Neural progenitor cell (in vitro differentiated cells): ENCODE measurements around the gene ITGA6. TPM values are rescaled to one million over a fixed set of nuclear protein-coding genes. Genes with fewer than 3 reads are reported as not detected.

Experiments
- DNase-seq: peaks from one replicate; pipeline ENCODE4 v3.0.0-alpha.2; 2016; ENCODE audit warnings: low spot score
- H2AFZ ChIP-seq: fragments of 200-600 bp; sonication (generic); replicated peaks from 2 replicates; pipeline ENCODE4 v1.6.1; 2016; ENCODE audit warnings: antibody characterized with exemption
- H3F3A ChIP-seq: fragments of 200-600 bp; sonication (generic); 2 replicates; pipeline ENCODE4 v1.6.1; 2016; ENCODE audit warnings: antibody characterized with exemption, low read depth
- H3K27ac ChIP-seq: fragments of 200-600 bp; sonication (generic); 2 replicates; pipeline ENCODE4 v1.5.1; 2016; ENCODE audit warnings: mild to moderate bottlenecking
- H3K27me3 ChIP-seq: fragments of 200-600 bp; sonication (generic); 2 replicates; pipeline ENCODE4 v1.6.1; 2016; ENCODE audit warnings: mild to moderate bottlenecking, moderate library complexity
- H3K36me3 ChIP-seq: fragments of 200-600 bp; sonication (generic); 2 replicates; pipeline ENCODE4 v1.5.1; 2016
- H3K4me1 ChIP-seq: fragments of 200-600 bp; sonication (generic); 2 replicates; pipeline ENCODE4 v1.6.1; 2016; ENCODE audit warnings: mixed run types
- H3K4me2 ChIP-seq: fragments of 200-600 bp; sonication (generic); 2 replicates; pipeline ENCODE4 v1.6.1; 2016
- H3K4me3 ChIP-seq: fragments of 200-600 bp; sonication (generic); 2 replicates; pipeline ENCODE4 v1.5.1; 2016
- H3K79me2 ChIP-seq: fragments of 200-600 bp; sonication (generic); 2 replicates; pipeline ENCODE4 v1.6.1; 2016; ENCODE audit warnings: low read depth
- H3K9ac ChIP-seq: fragments of 200-600 bp; sonication (generic); 2 replicates; pipeline ENCODE4 v1.6.1; 2016
- H3K9me3 ChIP-seq: fragments of 200-600 bp; sonication (generic); 2 replicates; pipeline ENCODE4 v1.5.1; 2016; ENCODE audit warnings: low read depth
- H4K20me1 ChIP-seq: fragments of 200-600 bp; sonication (generic); 2 replicates; pipeline ENCODE4 v1.6.1; 2016; ENCODE audit warnings: low read depth
- H3K27ac Mint-ChIP-seq: 3 replicates; pipeline ENCODE4 v1.8.0; 2021; ENCODE audit warnings: mixed read lengths
- H3K27me3 Mint-ChIP-seq: 2 replicates; pipeline ENCODE4 v1.8.0; 2022; ENCODE audit warnings: low read depth, mild to moderate bottlenecking, inconsistent platforms, moderate library complexity, mixed read lengths; ENCODE audit not compliant: insufficient read depth
- H3K36me3 Mint-ChIP-seq: 3 replicates; pipeline ENCODE4 v1.8.0; 2021; ENCODE audit warnings: mixed read lengths
- H3K4me1 Mint-ChIP-seq: 3 replicates; pipeline ENCODE4 v1.8.0; 2021; ENCODE audit warnings: mixed read lengths
- H3K4me3 Mint-ChIP-seq: 3 replicates; pipeline ENCODE4 v1.8.0; 2021; ENCODE audit warnings: mild to moderate bottlenecking, moderate library complexity, mixed read lengths
- H3K9me3 Mint-ChIP-seq: 3 replicates; pipeline ENCODE4 v1.8.0; 2020; ENCODE audit warnings: mixed read lengths
- CTCF ChIP-seq: fragments of 200-600 bp; sonication (generic); IDR thresholded peaks from 2 replicates; pipeline ENCODE4 v1.5.1; 2017; ENCODE audit warnings: antibody characterized with exemption, mild to moderate bottlenecking
- EZH2 ChIP-seq: fragments of 200-600 bp; sonication (generic); IDR thresholded peaks from 2 replicates; pipeline ENCODE4 v1.6.1; 2017; ENCODE audit warnings: antibody characterized with exemption, mild to moderate bottlenecking, moderate library complexity
- EZH2phosphoT487 ChIP-seq: fragments of 200-600 bp; sonication (generic); IDR thresholded peaks from 2 replicates; pipeline ENCODE4 v1.6.1; 2017; ENCODE audit warnings: antibody characterized with exemption
- total RNA-seq: library from RNA; depleted of rRNA; stranded (reverse); fragments of >200 nt; gene quantifications from 2 replicates; pipeline ENCODE4 v1.2.3, GENCODE V29; 2015; ENCODE audit warnings: low replicate concordance

The ITGA6 gene
- total RNA-seq, 1 donor from 2014 or later: 161 TPM

GRCh38 chr2:172472446-172473033 lies 45.2 kb downstream of the ITGA6 start:
- peaks cover 27% of the 10 kb centered on the region for H3K36me3 Mint-ChIP-seq
- no peak for TF ChIP-seq CTCF
- no peak for TF ChIP-seq EZH2phosphoT487
- no peak for TF ChIP-seq EZH2
- no peaks in the 10 kb centered on the region for H3K9me3 Mint-ChIP-seq
- H3K4me1 Mint-ChIP-seq: peaks cover 9% of the 10 kb centered on the region
- H2AFZ ChIP-seq: no peak overlapping the region
- H3K4me1 ChIP-seq: no peaks in the 10 kb centered on the region
- DNase-seq: no peak
- no peak overlapping the region for H3K4me3 Mint-ChIP-seq
- peaks cover 3% of the 10 kb centered on the region for H3F3A ChIP-seq
- H3K27ac Mint-ChIP-seq: no peak overlapping the region
- H3K4me2 ChIP-seq: no peak overlapping the region
- peaks cover under 1% of the 10 kb centered on the region for H3K79me2 ChIP-seq
- no peak overlapping the region for H3K9ac ChIP-seq
- H3K27ac ChIP-seq: no peak overlapping the region
- peaks cover 26% of the 10 kb centered on the region for H3K36me3 ChIP-seq
- H4K20me1 ChIP-seq: no peaks in the 10 kb centered on the region
- no peaks in the 10 kb centered on the region for H3K27me3 Mint-ChIP-seq
- H3K9me3 ChIP-seq: no peaks in the 10 kb centered on the region
- H3K4me3 ChIP-seq: no peak overlapping the region
- H3K27me3 ChIP-seq: no peaks in the 10 kb centered on the region

DNA sequence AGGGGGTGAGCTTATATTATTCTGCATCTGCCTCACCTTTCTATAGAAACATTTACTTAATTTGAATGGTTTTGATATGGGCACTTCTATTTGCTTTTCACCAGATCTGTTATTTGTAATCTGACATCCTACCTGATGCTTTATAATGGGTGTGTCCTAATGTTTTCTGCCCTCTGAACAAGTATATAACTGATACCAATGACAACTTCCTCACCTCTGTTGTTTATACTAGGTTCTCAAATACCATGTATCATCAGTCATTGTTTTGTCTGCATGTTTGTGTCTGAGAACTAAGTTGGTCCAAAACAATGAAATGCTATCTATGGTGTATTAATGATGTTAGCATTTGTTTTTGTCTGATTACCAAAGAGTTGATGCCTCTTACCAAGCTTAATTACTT lies 45.8 kb downstream of the ITGA6 start:
- peaks cover under 1% of the 10 kb centered on the region for H3F3A ChIP-seq
- H3K36me3 Mint-ChIP-seq: peaks cover 29% of the 10 kb centered on the region
- H3K9me3 ChIP-seq: no peaks in the 10 kb centered on the region
- no peak overlapping the region for H3K9ac ChIP-seq
- TF ChIP-seq EZH2: no peak
- H3K4me1 Mint-ChIP-seq: peaks cover 9% of the 10 kb centered on the region
- no peaks in the 10 kb centered on the region for H3K27me3 Mint-ChIP-seq
- H3K4me3 ChIP-seq: no peak overlapping the region
- H3K4me1 ChIP-seq: no peaks in the 10 kb centered on the region
- H3K27ac Mint-ChIP-seq: no peak overlapping the region
- no peak overlapping the region for H3K4me2 ChIP-seq
- H3K4me3 Mint-ChIP-seq: no peak overlapping the region
- no peak overlapping the region for H2AFZ ChIP-seq
- no peaks in the 10 kb centered on the region for H3K79me2 ChIP-seq
- H3K9me3 Mint-ChIP-seq: no peaks in the 10 kb centered on the region
- no peaks in the 10 kb centered on the region for H4K20me1 ChIP-seq
- DNase-seq: no peak
- no peak overlapping the region for H3K27ac ChIP-seq
- no peaks in the 10 kb centered on the region for H3K27me3 ChIP-seq
- peaks cover 26% of the 10 kb centered on the region for H3K36me3 ChIP-seq

DNA sequence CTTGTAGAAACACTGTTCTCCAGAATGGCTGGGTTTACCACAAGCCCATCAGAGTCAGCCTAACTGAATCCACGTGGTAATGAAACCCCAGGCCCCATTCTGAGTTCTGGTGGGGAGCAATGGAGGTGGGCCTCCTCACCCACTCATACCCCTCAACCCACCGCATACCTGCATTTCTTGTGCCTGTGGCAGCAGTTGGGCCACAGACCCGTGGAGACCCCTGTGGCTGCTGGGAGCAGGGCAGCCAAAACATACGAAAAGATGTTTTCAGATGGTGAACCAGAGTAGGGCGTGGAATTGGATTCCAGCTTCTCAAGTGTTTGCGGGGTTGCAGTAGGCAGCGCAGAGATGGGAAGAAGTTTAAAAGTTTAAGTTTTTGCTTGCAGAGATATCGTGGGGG lies 51.0 kb downstream of the ITGA6 start:
- Histone ChIP-seq H3K27ac (no peak overlapping the region), H3F3A (no peaks in the 10 kb centered on the region), H3K9ac (no peak overlapping the region), H2AFZ (no peak overlapping the region), H3K4me1 (peaks cover 5% of the 10 kb centered on the region), H3K79me2 (no peaks in the 10 kb centered on the region), H3K4me3 (no peak overlapping the region), H3K27me3 (no peaks in the 10 kb centered on the region), H3K9me3 (no peaks in the 10 kb centered on the region), H3K36me3 (peaks cover 18% of the 10 kb centered on the region), H3K4me2 (no peak overlapping the region), H4K20me1 (no peaks in the 10 kb centered on the region)
- Mint-ChIP-seq H3K4me3 (no peak overlapping the region), H3K27me3 (peaks cover 3% of the 10 kb centered on the region), H3K27ac (no peak overlapping the region), H3K9me3 (no peaks in the 10 kb centered on the region), H3K36me3 (peaks cover 35% of the 10 kb centered on the region), H3K4me1 (peaks cover 41% of the 10 kb centered on the region)
- TF ChIP-seq EZH2phosphoT487 (no peak), EZH2 (no peak), CTCF (peak; percentile 24)
- DNase-seq: no peak
